ENCODE results near the gene AFTPH.
A peak's percentile ranks its signal among the peaks of the same experiment; 100 is the strongest.

Gene AFTPH

GRCh38 chr2:64522843-64523428, 1.2 kb upstream of the AFTPH start (continued):
- TF ChIP-seq ZNF132 (tag by site-specific recombination; IDR thresholded peaks at IDR 0.05; ENCODE audit: borderline replicate concordance): no peak
- TF ChIP-seq ZNF585B (tag by site-specific recombination; IDR thresholded peaks at IDR 0.05): no peak
- no peak for TF ChIP-seq OSR2 (tag by site-specific recombination; IDR thresholded peaks at IDR 0.05)
- no peak for TF ChIP-seq ZNF2 (tag by site-specific recombination; IDR thresholded peaks at IDR 0.05)
- peak; percentile 56 for TF ChIP-seq PRDM10 (tag by site-specific recombination; IDR thresholded peaks at IDR 0.05)
- no peak for TF ChIP-seq ZNF473 (tag by site-specific recombination; IDR thresholded peaks at IDR 0.05)
- TF ChIP-seq ZSCAN18 (tag by site-specific recombination; IDR thresholded peaks at IDR 0.05): no peak
- TF ChIP-seq ZNF785 (tag by site-specific recombination; IDR thresholded peaks at IDR 0.05): no peak
- TF ChIP-seq ZNF660 (tag by site-specific recombination; IDR thresholded peaks at IDR 0.05): no peak
- TF ChIP-seq ZBTB17 (tag by site-specific recombination; IDR thresholded peaks at IDR 0.05): peak; percentile 67
- TF ChIP-seq BCL6B (tag by site-specific recombination; IDR thresholded peaks at IDR 0.05): no peak
- TF ChIP-seq ZNF335 (tag by site-specific recombination; conservative IDR thresholded peaks at IDR 0.05): peak; percentile 92
- TF ChIP-seq ZNF184 (tag by site-specific recombination; IDR thresholded peaks at IDR 0.05): no peak
- no peak for TF ChIP-seq ZNF174 (tag by site-specific recombination; IDR thresholded peaks at IDR 0.05)
- TF ChIP-seq TCF7L2 (IDR thresholded peaks at IDR 0.05; ENCODE audit: borderline replicate concordance, low read depth, low read length): no peak
- no peak for TF ChIP-seq ZNF510 (tag by site-specific recombination; IDR thresholded peaks at IDR 0.05; ENCODE audit: insufficient replicate concordance)
- TF ChIP-seq ZNF350 (tag by site-specific recombination; IDR thresholded peaks at IDR 0.05): no peak
- no peak for TF ChIP-seq ZNF692 (tag by site-specific recombination; IDR thresholded peaks at IDR 0.05)
- no peak for TF ChIP-seq ZNF23 (tag by site-specific recombination; IDR thresholded peaks at IDR 0.05; ENCODE audit: borderline replicate concordance)
- TF ChIP-seq SP7 (tag by site-specific recombination; IDR thresholded peaks at IDR 0.05): peak; percentile 24; the same call in 1 of the 2 replicates
- no peak; the same call in 1 of the 2 replicates for TF ChIP-seq ZNF24 (tag by site-specific recombination; IDR thresholded peaks at IDR 0.05)
- TF ChIP-seq PRDM6 (tag by site-specific recombination; IDR thresholded peaks at IDR 0.05): peak; percentile 94
- TF ChIP-seq ZNF558 (tag by site-specific recombination; IDR thresholded peaks at IDR 0.05): no peak
- no peak for TF ChIP-seq ZNF792 (tag by site-specific recombination; IDR thresholded peaks at IDR 0.05)
- TF ChIP-seq PBX3 (CRISPR knock-in tag; IDR thresholded peaks at IDR 0.05): no peak
- no peak for TF ChIP-seq ZNF292 (tag by site-specific recombination; IDR thresholded peaks at IDR 0.05; ENCODE audit: borderline replicate concordance, low read depth)
- peak; percentile 65; the same call in 1 of the 2 replicates for TF ChIP-seq ZNF600 (tag by site-specific recombination; IDR thresholded peaks at IDR 0.05)
- no peak for TF ChIP-seq KLF10 (tag by site-specific recombination; IDR thresholded peaks at IDR 0.05)
- TF ChIP-seq ZNF26 (tag by site-specific recombination; IDR thresholded peaks at IDR 0.05): no peak
